ENCODE data around the gene PLAC8. TPM values are rescaled to one million over a fixed set of nuclear protein-coding genes. Genes with fewer than 3 reads are reported as not detected.

Gene PLAC8
- 100 to 1,000 TPM; 246 to 715 TPM for total RNA-seq

GRCh38 chr4:83114576-83114975 is at the start of gene PLAC8:
TSS of gene PLAC8 (minus strand) at chr4:83114729. CDS start at chr4:83107921, 6,808 bp downstream.
- no peak for TF ChIP-seq CTCF (IDR thresholded peaks at IDR 0.05)
- intact Hi-C loops (cut with DNase I): loop anchor here (5.0 kb wide), 1 partner anchor 138 kb away; no protein-coding TSS in a partner anchor
- Histone ChIP-seq H3K4me3 (peak within 1 kb of the TSS; percentile 37), H3K9ac (ENCODE audit: low read depth in 2 of 2, low read length in 2 of 2) (peak within 1 kb of the TSS; percentile 45 to 54), H3K27me3 (no peaks in the 10 kb centered on the region), H3K27ac (peak within 1 kb of the TSS; percentile 90), H3K9me3 (no peaks in the 10 kb centered on the region), H3K36me3 (no peaks in the 10 kb centered on the region), H3K4me1 (peaks cover 4% of the 10 kb centered on the region)
- peak; percentile 77 for DNase-seq

- no peaks in the 10 kb centered on the region for H3K4me1 ChIP-seq
- no peaks in the 10 kb centered on the region for H3K36me3 ChIP-seq
- intact Hi-C loops (cut with DNase I): no loop called here
- TF ChIP-seq CTCF (IDR thresholded peaks at IDR 0.05): no peak
- no peak overlapping the region for H3K27ac ChIP-seq
- no peak overlapping the region for H3K9ac ChIP-seq (ENCODE audit: low read depth in 2 of 2, low read length in 2 of 2)
- H3K4me3 ChIP-seq: no peak overlapping the region
- no peaks in the 10 kb centered on the region for H3K27me3 ChIP-seq
- no peak for DNase-seq
- no peaks in the 10 kb centered on the region for H3K9me3 ChIP-seq
Measured at GRCh38 chr4:83153417-83153816, 38.9 kb upstream of the PLAC8 start.

- Histone ChIP-seq H3K4me1 (no peaks in the 10 kb centered on the region), H3K27me3 (no peaks in the 10 kb centered on the region), H3K9ac (ENCODE audit: low read depth in 2 of 2, low read length in 2 of 2) (no peak overlapping the region), H3K27ac (no peak overlapping the region), H3K4me3 (no peak overlapping the region), H3K36me3 (no peaks in the 10 kb centered on the region), H3K9me3 (no peaks in the 10 kb centered on the region)
- intact Hi-C loops (cut with DNase I): no loop called here
- DNase-seq: no peak
- TF ChIP-seq CTCF (IDR thresholded peaks at IDR 0.05): no peak
Measured at GRCh38 chr4:83152746-83153145, 38.2 kb upstream of the PLAC8 start.

- no peaks in the 10 kb centered on the region for H3K36me3 ChIP-seq
- H3K9ac ChIP-seq (ENCODE audit: low read depth in 2 of 2, low read length in 2 of 2): no peak overlapping the region
- H3K9me3 ChIP-seq: no peaks in the 10 kb centered on the region
- intact Hi-C loops (cut with DNase I): no loop called here
- H3K4me1 ChIP-seq: no peaks in the 10 kb centered on the region
- H3K4me3 ChIP-seq: no peak overlapping the region
- DNase-seq: no peak
- TF ChIP-seq CTCF (IDR thresholded peaks at IDR 0.05): no peak
- no peaks in the 10 kb centered on the region for H3K27me3 ChIP-seq
- H3K27ac ChIP-seq: no peak overlapping the region
Measured at GRCh38 chr4:83151651-83152050, 37.1 kb upstream of the PLAC8 start.

- H3K4me3 ChIP-seq: no peak overlapping the region
- no peaks in the 10 kb centered on the region for H3K36me3 ChIP-seq
- H3K9ac ChIP-seq (ENCODE audit: low read depth in 2 of 2, low read length in 2 of 2): no peak overlapping the region
- H3K9me3 ChIP-seq: no peaks in the 10 kb centered on the region
- no peaks in the 10 kb centered on the region for H3K4me1 ChIP-seq
- peak overlapping the region; percentile 38 for H3K27ac ChIP-seq
- no peak for TF ChIP-seq CTCF (IDR thresholded peaks at IDR 0.05)
- DNase-seq: no peak
- H3K27me3 ChIP-seq: no peaks in the 10 kb centered on the region
- intact Hi-C loops (cut with DNase I): no loop called here
Measured at GRCh38 chr4:83150653-83151330, 36.3 kb upstream of the PLAC8 start.
